Fibroblast of upper back skin (primary cell): ENCODE measurements around the gene MFRP.

Experiments
- DNase-seq: peaks from one replicate; pipeline ENCODE4 v3.0.0-alpha.2; 2013

MFRP gene

GRCh38 chr11:119335655-119336543, 10.6 kb downstream of the MFRP start:
- no peak for DNase-seq

GRCh38 chr11:119335091-119335654, 11.3 kb downstream of the MFRP start:
- no peak for DNase-seq

- peak; percentile 99 for DNase-seq
These were observed 12.2 kb downstream of the MFRP start, which contains the start of gene RNF26 for GRCh38 chr11:119334174-119334930. Gene RNF26 (plus strand): TSS chr11:119334527. CDS start chr11:119335123, 596 bp downstream.

- no peak for DNase-seq
These were observed 14.3 kb downstream of the MFRP start for GRCh38 chr11:119332111-119332765.

GRCh38 chr11:119330237-119330636, 16.3 kb downstream of the MFRP start:
- DNase-seq, result no peak

- no peak for DNase-seq
These were observed 17.2 kb downstream of the MFRP start for GRCh38 chr11:119329320-119329719.

GRCh38 chr11:119324189-119324588, 22.3 kb downstream of the MFRP start:
- no peak for DNase-seq

GRCh38 chr11:119323532-119324033, 22.9 kb downstream of the MFRP start:
- DNase-seq, result peak; percentile 70

GRCh38 chr11:119322921-119323531, 23.5 kb downstream of the MFRP start:
- DNase-seq, result no peak

GRCh38 chr11:119322360-119322739, 24.2 kb downstream of the MFRP start:
- no peak for DNase-seq

- DNase-seq, result peak; percentile 77
These were observed 25.6 kb downstream of the MFRP start for GRCh38 chr11:119320776-119321524.

- peak; percentile 60 for DNase-seq
These were observed 26.2 kb downstream of the MFRP start for GRCh38 chr11:119320240-119320775.

GRCh38 chr11:119319700-119320239, 26.7 kb downstream of the MFRP start:
- no peak for DNase-seq

GRCh38 chr11:119319136-119319699, 27.3 kb downstream of the MFRP start:
- no peak for DNase-seq

GRCh38 chr11:119318240-119319135, 28.0 kb downstream of the MFRP start:
- peak; percentile 74 for DNase-seq

- no peak for DNase-seq
These were observed 28.8 kb downstream of the MFRP start for GRCh38 chr11:119317592-119318239.

GRCh38 chr11:119316729-119317591, 29.5 kb downstream of the MFRP start, which contains the start of gene MCAM:
Gene MCAM (minus strand): TSS chr11:119317130. CDS start chr11:119317101, 29 bp downstream.
- DNase-seq, result peak; percentile 50
